ENCODE results near the gene SASH3.

Gene SASH3

DNA sequence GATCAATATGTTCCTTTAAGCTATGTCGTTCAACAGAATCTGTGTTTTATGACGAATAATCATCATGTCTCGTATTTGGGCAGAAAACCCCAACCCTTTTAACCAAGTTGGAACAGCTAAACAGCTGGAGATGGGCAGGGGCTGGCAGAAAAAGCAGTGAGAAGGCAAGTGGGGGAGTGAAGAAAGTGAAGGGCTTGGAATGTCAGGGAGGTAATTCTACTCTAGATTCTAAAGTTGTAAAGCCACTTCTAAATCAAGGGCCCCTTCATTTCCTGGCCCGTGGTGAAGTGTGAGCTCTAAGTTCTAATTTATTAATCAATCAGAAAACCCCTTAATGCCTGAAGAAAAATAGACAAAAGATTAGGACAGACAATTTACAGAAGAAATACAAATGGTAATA is 20.4 kb downstream of the SASH3 start:
- TF ChIP-seq, protein P1, sequence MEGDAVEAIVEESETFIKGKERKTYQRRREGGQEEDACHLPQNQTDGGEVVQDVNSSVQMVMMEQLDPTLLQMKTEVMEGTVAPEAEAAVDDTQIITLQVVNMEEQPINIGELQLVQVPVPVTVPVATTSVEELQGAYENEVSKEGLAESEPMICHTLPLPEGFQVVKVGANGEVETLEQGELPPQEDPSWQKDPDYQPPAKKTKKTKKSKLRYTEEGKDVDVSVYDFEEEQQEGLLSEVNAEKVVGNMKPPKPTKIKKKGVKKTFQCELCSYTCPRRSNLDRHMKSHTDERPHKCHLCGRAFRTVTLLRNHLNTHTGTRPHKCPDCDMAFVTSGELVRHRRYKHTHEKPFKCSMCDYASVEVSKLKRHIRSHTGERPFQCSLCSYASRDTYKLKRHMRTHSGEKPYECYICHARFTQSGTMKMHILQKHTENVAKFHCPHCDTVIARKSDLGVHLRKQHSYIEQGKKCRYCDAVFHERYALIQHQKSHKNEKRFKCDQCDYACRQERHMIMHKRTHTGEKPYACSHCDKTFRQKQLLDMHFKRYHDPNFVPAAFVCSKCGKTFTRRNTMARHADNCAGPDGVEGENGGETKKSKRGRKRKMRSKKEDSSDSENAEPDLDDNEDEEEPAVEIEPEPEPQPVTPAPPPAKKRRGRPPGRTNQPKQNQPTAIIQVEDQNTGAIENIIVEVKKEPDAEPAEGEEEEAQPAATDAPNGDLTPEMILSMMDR (conservative IDR thresholded peaks at IDR 0.05; ENCODE audit: control insufficient read depth, insufficient read depth, low read depth, low read length), result no peak
- no peak overlapping the region for H3K4me3 ChIP-seq (ENCODE audit: control insufficient read depth, low read depth, low read length)

DNA sequence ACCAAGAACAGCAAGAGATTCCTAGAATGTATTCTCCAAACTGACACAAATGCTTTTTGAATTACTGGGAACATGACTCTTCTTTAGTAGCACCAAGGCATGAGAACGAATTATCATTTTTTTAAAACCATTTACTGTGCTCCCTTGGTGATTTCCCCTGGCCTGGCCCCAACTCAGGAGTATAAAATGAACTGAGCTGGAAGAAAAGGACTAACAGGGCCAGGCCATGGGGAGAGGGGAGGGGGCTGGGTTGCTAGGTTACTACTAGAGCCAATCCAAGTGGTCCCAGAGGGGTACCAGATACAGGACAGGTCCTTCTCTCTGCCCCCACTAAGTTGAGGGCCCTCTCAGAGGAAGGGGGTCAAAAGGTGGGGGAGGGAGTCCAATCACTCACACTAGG is 23.1 kb downstream of the SASH3 start:
- H3K4me3 ChIP-seq (ENCODE audit: control insufficient read depth, low read depth, low read length), result no peak overlapping the region
- TF ChIP-seq, protein P1 (conservative IDR thresholded peaks at IDR 0.05; ENCODE audit: control insufficient read depth, insufficient read depth, low read depth, low read length), result no peak
- DNase-seq (ENCODE audit: low read depth), result no peak

More for the DNA sequence above, 20.4 kb downstream of the SASH3 start:
- DNase-seq (ENCODE audit: low read depth), result no peak

DNA sequence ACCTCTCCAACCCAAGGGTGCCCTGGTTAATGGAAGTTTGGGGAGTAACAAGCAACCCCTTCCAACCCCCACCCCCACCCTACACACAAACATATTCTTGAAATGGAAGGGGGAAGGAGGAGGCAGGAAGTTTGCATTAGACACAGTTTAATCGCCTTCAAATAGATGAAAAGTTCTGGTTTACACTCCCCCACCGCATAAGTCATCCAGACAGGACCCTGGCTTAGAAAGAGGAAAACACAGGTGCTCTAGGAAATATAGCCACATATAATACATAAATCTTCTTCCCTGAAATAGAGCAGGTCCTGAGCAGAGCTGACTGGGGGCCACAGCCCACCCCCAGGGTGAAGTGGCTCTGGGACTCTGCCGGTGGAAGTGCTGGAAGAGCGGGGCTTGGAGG is 25.1 kb downstream of the SASH3 start:
- DNase-seq (ENCODE audit: low read depth), result no peak
- TF ChIP-seq, protein P1 (conservative IDR thresholded peaks at IDR 0.05; ENCODE audit: control insufficient read depth, insufficient read depth, low read depth, low read length), result no peak
- H3K4me3 ChIP-seq (ENCODE audit: control insufficient read depth, low read depth, low read length), result no peak overlapping the region

DNA sequence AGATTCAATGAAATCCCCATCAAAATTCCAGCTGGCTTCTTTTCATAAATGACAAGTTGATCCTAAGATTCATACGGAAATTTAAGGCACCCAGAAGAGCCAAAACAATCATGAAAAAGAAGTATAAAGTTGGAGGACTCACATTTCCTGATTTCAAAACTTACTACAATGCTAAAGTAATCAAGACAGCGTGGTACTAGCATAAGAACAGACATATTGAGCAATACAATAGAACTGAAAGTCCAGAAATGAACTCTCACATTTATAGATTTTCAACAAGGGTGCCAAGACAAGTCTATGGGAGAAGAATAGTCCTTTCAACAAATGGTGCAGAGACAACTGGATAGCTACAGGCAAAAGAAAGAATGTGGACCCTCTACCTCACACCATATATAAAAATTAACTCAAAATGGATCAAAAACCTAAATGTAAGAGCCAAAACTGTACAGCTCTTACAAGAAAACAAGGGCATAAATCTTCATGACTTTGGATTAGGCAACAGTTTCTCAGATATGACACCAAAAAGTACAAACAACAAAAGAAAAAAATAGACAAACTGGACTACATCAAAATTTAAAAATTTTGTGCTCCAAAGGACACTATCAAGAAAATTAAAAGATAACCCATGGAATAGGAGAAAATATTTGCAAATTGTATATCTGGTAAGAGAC is 28.5 kb downstream of the SASH3 start:
- DNase-seq (ENCODE audit: low read depth), result peak; percentile 72
- H3K4me3 ChIP-seq (ENCODE audit: control insufficient read depth, low read depth, low read length), result no peak overlapping the region
- TF ChIP-seq, protein P1 (conservative IDR thresholded peaks at IDR 0.05; ENCODE audit: control insufficient read depth, insufficient read depth, low read depth, low read length), result no peak

DNA sequence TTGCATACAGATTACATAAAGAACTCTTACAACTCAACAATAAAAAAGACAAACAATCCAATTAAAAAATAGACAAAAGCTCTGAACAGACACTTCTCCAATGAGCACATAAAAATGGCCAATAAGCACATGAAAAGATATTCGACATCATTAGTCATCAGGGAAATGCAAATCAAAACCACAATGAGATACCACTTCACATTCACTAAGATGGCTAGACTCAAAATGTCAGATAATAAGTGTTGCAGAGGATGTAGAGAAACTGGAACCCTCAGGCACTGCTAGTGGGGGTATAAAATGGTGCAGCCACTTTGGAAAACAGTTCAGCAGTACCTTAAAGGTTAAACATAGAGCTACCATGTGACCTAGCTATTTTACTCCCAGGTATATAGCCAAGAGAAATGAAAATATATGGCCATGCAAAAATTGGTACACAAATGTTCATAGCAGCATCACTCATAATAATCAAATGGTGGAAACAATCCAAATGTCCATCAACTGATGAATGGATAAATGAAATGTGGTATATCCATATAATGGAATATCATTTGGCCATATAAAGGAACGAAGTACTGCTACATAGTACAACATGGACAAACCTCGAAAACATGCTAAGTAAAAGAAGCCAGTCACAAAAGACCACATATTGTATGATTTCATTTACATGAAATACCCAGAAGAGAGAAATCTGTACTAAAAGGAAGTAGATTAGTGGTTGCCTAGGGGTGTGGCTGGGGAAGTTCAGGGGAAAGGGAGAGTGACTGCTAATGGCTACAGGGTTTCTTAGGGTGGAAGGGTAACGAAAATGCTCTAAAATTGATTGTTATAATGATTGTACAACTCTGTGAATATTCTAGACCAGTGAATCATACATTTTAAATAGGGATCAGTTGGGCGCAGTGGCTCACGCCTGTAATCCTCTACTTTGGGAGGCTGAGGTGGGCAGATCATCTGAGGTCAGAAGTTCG is 29.4 kb downstream of the SASH3 start:
- TF ChIP-seq, protein P1 (conservative IDR thresholded peaks at IDR 0.05; ENCODE audit: control insufficient read depth, insufficient read depth, low read depth, low read length), result no peak
- DNase-seq (ENCODE audit: low read depth), result peak; percentile 50
- no peak overlapping the region for H3K4me3 ChIP-seq (ENCODE audit: control insufficient read depth, low read depth, low read length)

DNA sequence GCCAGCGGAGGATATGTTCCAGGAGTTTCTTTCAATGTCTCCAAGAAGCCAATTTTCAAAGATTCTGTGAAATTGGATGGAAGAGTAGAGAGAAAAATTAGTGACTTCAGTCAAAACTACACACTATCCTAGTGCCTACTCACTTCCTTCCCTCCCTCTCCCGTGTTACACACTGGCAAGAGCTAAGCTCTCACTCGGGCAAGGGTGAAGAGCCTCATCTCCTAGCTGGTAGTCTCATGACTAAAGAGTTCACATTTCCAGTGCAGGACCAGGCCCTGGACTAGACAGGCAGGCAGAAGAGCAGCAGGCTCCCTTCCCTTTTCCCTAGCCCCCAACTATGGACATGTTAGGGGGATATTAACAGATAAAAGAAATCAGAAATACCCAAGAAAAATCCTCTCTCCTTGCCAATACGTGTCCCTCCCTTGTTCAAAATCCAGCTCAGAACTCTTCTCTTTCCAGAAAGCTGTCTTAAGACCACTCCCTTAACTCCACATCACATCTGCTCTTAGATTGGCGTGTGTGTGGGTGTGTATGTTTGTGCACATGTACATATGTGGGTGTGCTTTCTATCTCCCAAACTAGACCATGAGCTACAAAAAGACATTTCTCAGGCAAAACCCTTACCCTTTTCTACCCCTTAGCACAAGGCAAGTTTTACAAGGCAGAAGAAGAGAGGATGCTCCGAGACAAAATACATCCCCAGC is 34.1 kb downstream of the SASH3 start:
- peak; percentile 13 for DNase-seq (ENCODE audit: low read depth)
- no peak overlapping the region for H3K4me3 ChIP-seq (ENCODE audit: control insufficient read depth, low read depth, low read length)
- TF ChIP-seq, protein P1 (conservative IDR thresholded peaks at IDR 0.05; ENCODE audit: control insufficient read depth, insufficient read depth, low read depth, low read length), result no peak

Measured in fibroblast of mammary gland (primary cell).